HepG2 (cell line): ENCODE data around the gene MEGF11. TPM values are rescaled to one million over a fixed set of nuclear protein-coding genes. Genes with fewer than 3 reads are reported as not detected.

Experiments
- ARHGAP35 ChIP-seq: sonication (generic); formaldehyde crosslinking; IDR thresholded peaks from 2 replicates; pipeline ENCODE4 v1.9.0; 2022; ENCODE audit warnings: mild to moderate bottlenecking, inconsistent platforms, moderate library complexity, missing genetic modification reagents, borderline replicate concordance
- ARNT ChIP-seq: fragments of 450-650 bp; IDR thresholded peaks from 2 replicates; pipeline ENCODE4 v1.6.1; 2017
- ARNT2 ChIP-seq: sonication (generic); formaldehyde crosslinking; IDR thresholded peaks from 2 replicates; pipeline ENCODE4 v1.8.0; 2022; ENCODE audit warnings: mild to moderate bottlenecking, low read depth, missing genetic modification reagents, moderate library complexity
- BRCA1 ChIP-seq: sonication (generic); formaldehyde crosslinking; IDR thresholded peaks from 2 replicates; pipeline ENCODE4 v1.4.0; 2020; ENCODE audit warnings: missing genetic modification reagents
- HNRNPL ChIP-seq: fragments of 200-400 bp; formaldehyde crosslinking; IDR thresholded peaks from 2 replicates; pipeline ENCODE4 v1.6.1; 2017; ENCODE audit warnings: mild to moderate bottlenecking, low read depth, low read length
- NFE2L2 ChIP-seq: fragments of 150-350 bp; IDR thresholded peaks from 2 replicates; pipeline ENCODE4 v1.6.1; 2014; ENCODE audit warnings: low read length
- NRL ChIP-seq: sonication (generic); formaldehyde crosslinking; IDR thresholded peaks from 2 replicates; pipeline ENCODE4 v1.5.0; 2020; ENCODE audit warnings: missing genetic modification reagents, mild to moderate bottlenecking, moderate library complexity, borderline replicate concordance
- PAWR ChIP-seq: sonication (generic); formaldehyde crosslinking; IDR thresholded peaks from 2 replicates; pipeline ENCODE4 v1.4.0; 2020; ENCODE audit warnings: missing genetic modification reagents, mild to moderate bottlenecking, borderline replicate concordance
- SIN3B ChIP-seq: fragments of 150-350 bp; IDR thresholded peaks from 2 replicates; pipeline ENCODE4 v1.6.1; 2014; ENCODE audit warnings: low read length
- SNAPC4 ChIP-seq: sonication (generic); formaldehyde crosslinking; IDR thresholded peaks from 2 replicates; pipeline ENCODE4 v1.4.0; 2020; ENCODE audit warnings: mild to moderate bottlenecking, missing genetic modification reagents
- ZBTB2 ChIP-seq: sonication (generic); formaldehyde crosslinking; IDR thresholded peaks from 2 replicates; pipeline ENCODE4 v1.8.0; 2022; ENCODE audit warnings: low read depth, missing genetic modification reagents
- ZBTB20 ChIP-seq: sonication (generic); formaldehyde crosslinking; IDR thresholded peaks from 2 replicates; pipeline ENCODE4 v1.8.1; 2023; ENCODE audit warnings: missing genetic modification reagents, low read depth, mild to moderate bottlenecking, borderline replicate concordance
- ZNF253 ChIP-seq: sonication (generic); formaldehyde crosslinking; IDR thresholded peaks from 2 replicates; pipeline ENCODE4 v1.8.0; 2022; ENCODE audit warnings: mild to moderate bottlenecking, missing genetic modification reagents, borderline replicate concordance
- ZNF276 ChIP-seq: sonication (generic); formaldehyde crosslinking; IDR thresholded peaks from 2 replicates; pipeline ENCODE4 v1.4.0; 2020; ENCODE audit warnings: mild to moderate bottlenecking, low read depth, missing genetic modification reagents
- ZNF30 ChIP-seq: sonication (generic); formaldehyde crosslinking; IDR thresholded peaks from 2 replicates; pipeline ENCODE4 v1.5.0; 2020; ENCODE audit warnings: mild to moderate bottlenecking, missing genetic modification reagents
- ZNF337 ChIP-seq: sonication (generic); formaldehyde crosslinking; IDR thresholded peaks from 2 replicates; pipeline ENCODE4 v1.5.1; 2020; ENCODE audit warnings: missing genetic modification reagents, low read depth, mild to moderate bottlenecking, borderline replicate concordance
- ZNF563 ChIP-seq: sonication (generic); formaldehyde crosslinking; IDR thresholded peaks from 2 replicates; pipeline ENCODE4 v1.8.0; 2022; ENCODE audit warnings: mild to moderate bottlenecking, moderate library complexity, missing genetic modification reagents
- ZNF569 ChIP-seq: sonication (generic); formaldehyde crosslinking; IDR thresholded peaks from 2 replicates; pipeline ENCODE4 v1.5.0; 2020; ENCODE audit warnings: mild to moderate bottlenecking, missing genetic modification reagents, moderate library complexity, borderline replicate concordance
- ZNF672 ChIP-seq: sonication (generic); formaldehyde crosslinking; IDR thresholded peaks from 2 replicates; pipeline ENCODE4 v1.8.1; 2022; ENCODE audit warnings: missing genetic modification reagents
- ZSCAN29 ChIP-seq: sonication (generic); formaldehyde crosslinking; conservative IDR thresholded peaks from 2 replicates; pipeline ENCODE4 v1.4.0; 2020; ENCODE audit warnings: mild to moderate bottlenecking, missing genetic modification reagents
- polyA plus RNA-seq, 8 experiments: library from polyadenylated mRNA; depleted of rRNA in 3 of 8; stranded (reverse) in 7 of 8; unstranded in 1 of 8; fragments of >200 nt; fragmentation: Illumina TruSeq in 4 of 8; extraction: Trizol in 4 of 8; gene quantifications; 2 replicates each; pipeline versions ENCODE4 v1.2.1 to v1.2.3, GENCODE V29; 2011 to 2016; ENCODE audit warnings: low read depth in 4 of 8, missing spikeins in 1 of 8, mixed read lengths in 1 of 8; ENCODE audit not compliant: insufficient read depth in 1 of 8
- total RNA-seq, 5 experiments: library from RNA; depleted of rRNA; stranded (reverse); fragments of >200 nt; fragmentation: Illumina TruSeq; extraction: Trizol; gene quantifications; 2 replicates each; pipeline ENCODE4 v1.2.3, GENCODE V29; 2016; ENCODE audit warnings: low read depth in 1 of 5

Gene MEGF11
- total and polyA plus RNA-seq, 2 of the 13 experiments (the other 11 are each of a cell fraction or from before 2014, with no cell fraction given): not detected

GRCh38 chr15:65869126-65869953 is 384.2 kb downstream of the MEGF11 start, which contains the start of gene RAB11A (continued):
- TF ChIP-seq SNAPC4 (CRISPR knock-in tag): peak; percentile 82
- TF ChIP-seq ZBTB2 (CRISPR knock-in tag): no peak; the same call in 1 of the 2 replicates
- TF ChIP-seq ARNT2 (CRISPR knock-in tag): peak; percentile 90
- peak; percentile 67 for TF ChIP-seq ZNF276 (CRISPR knock-in tag)
- TF ChIP-seq ARHGAP35: peak; percentile 86; the same call in 1 of the 2 replicates
- TF ChIP-seq BRCA1: no peak
- TF ChIP-seq ARNT: no peak
- no peak for TF ChIP-seq SIN3B
- 0 out of 2 replicates have a peak, but pooled peaks have one; percentile 74 for TF ChIP-seq ZNF30
- no peak for TF ChIP-seq ZBTB20
- no peak for TF ChIP-seq ZNF672
- peak; percentile 44; the same call in 1 of the 2 replicates for TF ChIP-seq HNRNPL
- 0 out of 2 replicates have a peak, but pooled peaks have one; percentile 13 for TF ChIP-seq ZSCAN29 (CRISPR knock-in tag)
- TF ChIP-seq ZNF337 (CRISPR knock-in tag): 0 out of 2 replicates have a peak, but pooled peaks have one; percentile 41
- no peak for TF ChIP-seq PAWR (CRISPR knock-in tag)
- no peak for TF ChIP-seq NRL (CRISPR knock-in tag)
- TF ChIP-seq ZNF253 (CRISPR knock-in tag): 0 out of 2 replicates have a peak, but pooled peaks have one; percentile 17
- TF ChIP-seq ZNF563 (CRISPR knock-in tag): peak; percentile 71
- no peak for TF ChIP-seq NFE2L2
- no peak; the same call in 1 of the 2 replicates for TF ChIP-seq ZNF569
